ENCODE measurements around the gene CABLES1. TPM values are rescaled to one million over a fixed set of nuclear protein-coding genes. Genes with fewer than 3 reads are reported as not detected.

The CABLES1 gene
- 0.21 and 1.7 TPM in 2 replicates for total RNA-seq

GRCh38 chr18:23134780-23135549 is at the start of gene CABLES1:
CABLES1 (plus strand) TSS chr18:23135485; CDS start chr18:23135763, 278 bp downstream.

Other genes starting within 250 kb of the CABLES1 start
- 58.3 and 104 TPM in 2 replicates for gene RBBP8, start 202.2 kb upstream of the CABLES1 start, total RNA-seq